Calu3 (cell line): Measurements from ENCODE around the gene CD74. TPM values are rescaled to one million over a fixed set of nuclear protein-coding genes. Genes with fewer than 3 reads are reported as not detected.

Source experiments
- BruUV-seq: library from RNA; stranded (reverse); fragments of 400-500 nt; replicated peaks from 2 replicates; lab custom pipeline; 2021; lab: Mats Ljungman, UMichigan
- CTCF ChIA-PET: fragments of 300-600 bp; sonication (Branson Sonifier 250); formaldehyde crosslinking; loops from one replicate; lab custom pipeline; 2022; ENCODE audit warnings: antibody characterized with exemption; lab: Charles Lee
- DNase-seq: peaks from one replicate; pipeline ENCODE4 v3.0.0; 2022
- H3K27ac Mint-ChIP-seq: one replicate; pipeline ENCODE4 v1.8.0; 2022; ENCODE audit warnings: mixed read lengths; ENCODE audit not compliant: unreplicated experiment
- H3K27me3 Mint-ChIP-seq: one replicate; pipeline ENCODE4 v1.8.0; 2022; ENCODE audit warnings: mixed read lengths; ENCODE audit not compliant: unreplicated experiment
- H3K36me3 Mint-ChIP-seq: one replicate; pipeline ENCODE4 v1.8.0; 2022; ENCODE audit warnings: mild to moderate bottlenecking, moderate library complexity, mixed read lengths; ENCODE audit not compliant: insufficient read depth, unreplicated experiment
- H3K4me1 Mint-ChIP-seq: one replicate; pipeline ENCODE4 v1.8.0; 2022; ENCODE audit warnings: mild to moderate bottlenecking, low read depth, mixed read lengths; ENCODE audit not compliant: unreplicated experiment
- H3K4me3 Mint-ChIP-seq: one replicate; pipeline ENCODE4 v1.8.0; 2022; ENCODE audit warnings: mild to moderate bottlenecking, low read depth, moderate library complexity, mixed read lengths; ENCODE audit not compliant: unreplicated experiment
- H3K9me3 Mint-ChIP-seq: one replicate; pipeline ENCODE4 v1.8.0; 2022; ENCODE audit warnings: low read depth, mixed read lengths; ENCODE audit not compliant: unreplicated experiment
- intact Hi-C: fragments of 100-400 bp; cut with micrococcal nuclease; formaldehyde crosslinking; loops from one replicate; pipeline ENCODE4 v1.10.0; 2022; ENCODE audit not compliant: unreplicated experiment
- total RNA-seq: library from RNA; stranded (reverse); gene quantifications from 2 replicates; pipeline ENCODE4 v1.2.3, GENCODE V29; 2022
- TF ChIP-seq, protein P1 (sequence below): fragments of 200-600 bp; IDR thresholded peaks from one replicate; pipeline ENCODE4 v1.8.0; 2022; ENCODE audit warnings: antibody characterized with exemption; ENCODE audit not compliant: unreplicated experiment

Gene CD74
- total RNA-seq, 1 experiment from 2014 or later = 1,091 TPM

- no TSS peak for BruUV-seq
- no peaks in the 10 kb centered on the region for H3K4me1 Mint-ChIP-seq
- DNase-seq = no peak
- H3K36me3 Mint-ChIP-seq = peaks cover 74% of the 10 kb centered on the region
- intact Hi-C loops = no loop called here
- CTCF ChIA-PET = interaction anchor here (0.8 to 1.2 kb wide), 4 partner anchors 10 to 42 kb away, joined by 3 to 12 read pairs (median 4); no protein-coding TSS in a partner anchor
- TF ChIP-seq, protein P1, sequence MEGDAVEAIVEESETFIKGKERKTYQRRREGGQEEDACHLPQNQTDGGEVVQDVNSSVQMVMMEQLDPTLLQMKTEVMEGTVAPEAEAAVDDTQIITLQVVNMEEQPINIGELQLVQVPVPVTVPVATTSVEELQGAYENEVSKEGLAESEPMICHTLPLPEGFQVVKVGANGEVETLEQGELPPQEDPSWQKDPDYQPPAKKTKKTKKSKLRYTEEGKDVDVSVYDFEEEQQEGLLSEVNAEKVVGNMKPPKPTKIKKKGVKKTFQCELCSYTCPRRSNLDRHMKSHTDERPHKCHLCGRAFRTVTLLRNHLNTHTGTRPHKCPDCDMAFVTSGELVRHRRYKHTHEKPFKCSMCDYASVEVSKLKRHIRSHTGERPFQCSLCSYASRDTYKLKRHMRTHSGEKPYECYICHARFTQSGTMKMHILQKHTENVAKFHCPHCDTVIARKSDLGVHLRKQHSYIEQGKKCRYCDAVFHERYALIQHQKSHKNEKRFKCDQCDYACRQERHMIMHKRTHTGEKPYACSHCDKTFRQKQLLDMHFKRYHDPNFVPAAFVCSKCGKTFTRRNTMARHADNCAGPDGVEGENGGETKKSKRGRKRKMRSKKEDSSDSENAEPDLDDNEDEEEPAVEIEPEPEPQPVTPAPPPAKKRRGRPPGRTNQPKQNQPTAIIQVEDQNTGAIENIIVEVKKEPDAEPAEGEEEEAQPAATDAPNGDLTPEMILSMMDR = no peak
- no peaks in the 10 kb centered on the region for H3K9me3 Mint-ChIP-seq
- no peak overlapping the region for H3K27ac Mint-ChIP-seq
- no peaks in the 10 kb centered on the region for H3K27me3 Mint-ChIP-seq
- H3K4me3 Mint-ChIP-seq = no peak overlapping the region
Observed at GRCh38 chr5:150397782-150398721, 14.7 kb downstream of the CD74 start.

GRCh38 chr5:150397146-150397781, 15.4 kb downstream of the CD74 start:
- TF ChIP-seq, protein P1 = no peak
- no peak for DNase-seq
- Mint-ChIP-seq H3K27me3 (no peaks in the 10 kb centered on the region), H3K36me3 (peaks cover 69% of the 10 kb centered on the region), H3K9me3 (no peaks in the 10 kb centered on the region), H3K4me1 (no peaks in the 10 kb centered on the region), H3K27ac (no peak overlapping the region), H3K4me3 (no peak overlapping the region)
- intact Hi-C loops = no loop called here
- CTCF ChIA-PET = interaction anchor here (0.8 to 1.3 kb wide), 4 partner anchors 9 to 43 kb away, joined by 3 to 12 read pairs (median 3); no protein-coding TSS in a partner anchor
- BruUV-seq = no TSS peak

DNA sequence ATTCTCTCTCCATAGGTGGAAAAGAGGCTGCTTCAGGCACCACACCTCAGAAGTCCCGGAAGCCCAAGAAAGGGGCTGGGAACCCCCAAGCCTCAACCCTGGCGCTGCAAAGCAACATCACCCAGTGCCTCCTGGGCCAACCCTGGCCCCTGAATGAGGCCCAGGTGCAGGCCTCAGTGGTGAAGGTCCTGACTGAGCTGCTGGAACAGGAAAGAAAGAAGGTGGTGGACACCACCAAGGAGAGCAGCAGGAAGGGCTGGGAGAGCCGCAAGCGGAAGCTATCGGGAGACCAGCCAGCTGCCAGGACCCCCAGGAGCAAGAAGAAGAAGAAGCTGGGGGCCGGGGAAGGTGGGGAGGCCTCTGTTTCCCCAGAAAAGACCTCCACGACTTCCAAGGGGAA, 16.4 kb downstream of the CD74 start:
- intact Hi-C loops = no loop called here
- CTCF ChIA-PET = interaction anchor here (1.3 kb wide), 1 partner anchor 40 kb away, joined by 3 read pairs; no protein-coding TSS in a partner anchor
- Mint-ChIP-seq H3K4me3 (no peak overlapping the region), H3K4me1 (no peaks in the 10 kb centered on the region), H3K27me3 (no peaks in the 10 kb centered on the region), H3K9me3 (no peaks in the 10 kb centered on the region), H3K27ac (peak overlapping the region; percentile 10), H3K36me3 (peaks cover 69% of the 10 kb centered on the region)
- TF ChIP-seq, protein P1 = no peak
- BruUV-seq = no TSS peak
- DNase-seq = no peak

GRCh38 chr5:150395688-150395975, 17.1 kb downstream of the CD74 start:
- TF ChIP-seq, protein P1 = no peak
- Mint-ChIP-seq H3K4me3 (no peak overlapping the region), H3K27ac (no peak overlapping the region), H3K4me1 (no peaks in the 10 kb centered on the region), H3K27me3 (no peaks in the 10 kb centered on the region), H3K9me3 (no peaks in the 10 kb centered on the region), H3K36me3 (peaks cover 63% of the 10 kb centered on the region)
- DNase-seq = no peak
- CTCF ChIA-PET = no interaction called here
- BruUV-seq = no TSS peak
- intact Hi-C loops = no loop called here
